ENCODE data around the gene TOP3B. TPM values are rescaled to one million over a fixed set of nuclear protein-coding genes. Genes with fewer than 3 reads are reported as not detected.

The TOP3B gene
- total RNA-seq, 2 donors from 2014 or later = 26.0 to 40.4 TPM

DNA sequence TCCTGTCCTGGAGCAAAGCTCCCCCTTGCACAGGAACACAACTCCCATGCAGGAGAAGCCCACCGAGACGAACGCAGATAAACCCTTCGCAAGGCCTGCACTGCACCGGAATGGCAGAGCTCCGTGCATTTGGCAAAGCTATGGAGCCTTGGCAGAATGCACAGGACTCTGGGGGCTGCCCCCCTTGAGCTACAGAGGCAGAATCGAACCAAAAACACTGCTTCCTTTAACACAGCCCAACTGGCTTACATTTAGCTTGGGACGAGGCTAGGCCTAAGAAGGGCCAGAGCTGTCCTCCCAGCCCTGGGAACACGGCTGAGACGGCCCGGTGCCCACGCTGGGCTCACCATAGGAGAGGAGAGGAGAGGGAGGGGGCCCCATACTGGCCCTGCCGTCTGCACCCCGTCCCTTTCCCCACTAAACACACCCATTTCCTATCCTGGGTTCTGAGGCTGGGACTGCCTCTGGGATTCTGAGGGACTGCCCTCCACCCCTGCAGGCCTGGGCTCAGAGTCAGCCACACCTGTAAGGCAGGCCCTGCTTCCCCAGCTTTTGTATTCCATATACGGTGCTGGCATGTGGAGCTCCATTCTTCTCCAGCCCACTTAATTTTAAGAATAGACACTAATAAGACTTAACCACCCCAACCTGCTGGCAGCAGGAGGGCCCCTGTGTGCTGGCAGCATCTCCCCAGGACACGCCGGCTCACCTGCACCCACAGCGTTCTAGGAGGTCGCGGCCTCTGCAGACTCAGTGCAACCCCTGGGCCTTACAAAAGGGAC is 62.9 kb downstream of the TOP3B start:
- H3K4me3 ChIP-seq = no peak overlapping the region
- H3K36me3 ChIP-seq = no peaks in the 10 kb centered on the region
- DNase-seq (ENCODE audit: low spot score) (no peak), ATAC-seq (ENCODE audit: insufficient number of reproducible peaks, low FRiP score, low read depth) (no peak)
- no peaks in the 10 kb centered on the region for H3K27me3 ChIP-seq (replicated peaks; ENCODE audit: insufficient read depth)
- no peaks in the 10 kb centered on the region for H3K9me3 ChIP-seq
- H3K4me1 ChIP-seq (ENCODE audit: control insufficient read depth in 1 of 2, low read depth in 2 of 2) = peaks cover 0 to 8% of the 10 kb centered on the region in 2 donors
- no peak for TF ChIP-seq CTCF (IDR thresholded peaks at IDR 0.05)
- H3K27ac ChIP-seq = no peak overlapping the region

DNA sequence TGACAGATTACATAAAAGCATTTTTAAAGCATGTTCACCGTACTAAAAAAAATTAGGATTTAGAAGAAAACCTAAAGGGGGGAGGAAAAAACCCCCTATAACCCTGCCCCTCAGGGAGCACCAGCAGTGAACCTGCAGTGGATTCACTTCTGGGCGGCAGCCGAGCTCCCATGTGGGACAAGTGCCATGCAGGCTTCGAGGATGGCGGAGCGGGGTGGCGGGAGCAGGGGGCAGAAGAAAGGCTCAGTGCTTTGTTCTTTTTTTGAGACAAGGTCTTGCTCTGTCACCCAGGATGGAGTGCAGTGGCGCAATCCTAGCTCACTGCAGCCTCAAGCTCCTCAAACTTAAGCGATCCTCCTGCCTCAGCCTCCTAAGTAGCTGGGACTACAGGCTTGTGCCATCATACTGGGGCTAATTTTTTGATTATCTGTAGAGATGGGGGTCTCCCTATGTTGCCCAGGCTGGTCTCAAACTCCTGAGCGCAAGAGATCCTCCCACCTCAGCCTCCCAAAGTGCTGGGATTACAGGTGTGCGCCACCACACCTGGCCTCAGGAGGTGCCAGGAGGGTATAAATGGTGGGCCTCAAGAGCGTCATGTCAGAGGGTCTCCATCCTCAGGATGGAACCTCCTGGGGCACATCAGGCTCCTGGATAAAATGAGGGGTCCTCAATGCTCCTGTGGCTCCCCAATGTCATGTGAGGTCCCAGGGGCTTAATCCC is 64.0 kb downstream of the TOP3B start:
- Histone ChIP-seq H3K4me3 (no peak overlapping the region), H3K9me3 (no peaks in the 10 kb centered on the region), H3K27ac (no peak overlapping the region), H3K27me3 (replicated peaks; ENCODE audit: insufficient read depth) (no peaks in the 10 kb centered on the region), H3K36me3 (no peaks in the 10 kb centered on the region), H3K4me1 (ENCODE audit: control insufficient read depth in 1 of 2, low read depth in 2 of 2) (peaks cover 0 to 8% of the 10 kb centered on the region in 2 donors)
- DNase-seq (ENCODE audit: low spot score) = no peak
- no peak for ATAC-seq (ENCODE audit: insufficient number of reproducible peaks, low FRiP score, low read depth)
- no peak for TF ChIP-seq CTCF (IDR thresholded peaks at IDR 0.05)

DNA sequence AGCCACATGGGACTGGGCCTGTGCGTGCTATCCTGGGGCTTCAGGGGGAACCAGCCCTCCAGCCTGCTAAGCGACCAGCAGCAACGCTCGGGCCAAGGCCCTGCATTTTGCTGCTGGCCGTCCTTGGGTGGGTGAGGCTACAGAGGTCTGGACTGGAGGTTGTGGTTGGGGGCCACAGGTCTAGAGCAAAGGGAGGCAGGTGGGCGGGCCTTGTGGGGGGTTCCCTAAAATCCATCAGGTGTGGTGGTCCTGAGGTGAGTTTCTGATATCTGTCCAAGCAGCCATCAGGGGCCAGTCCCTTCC is 64.7 kb downstream of the TOP3B start:
- Histone ChIP-seq H3K27ac (no peak overlapping the region), H3K4me1 (ENCODE audit: control insufficient read depth in 1 of 2, low read depth in 2 of 2) (peaks cover 0 to 8% of the 10 kb centered on the region in 2 donors), H3K36me3 (no peaks in the 10 kb centered on the region)

GRCh38 chr22:21917181-21917958 is 65.2 kb downstream of the TOP3B start:
- ATAC-seq (ENCODE audit: insufficient number of reproducible peaks, low FRiP score, low read depth) = no peak
- Histone ChIP-seq H3K4me3 (no peak overlapping the region), H3K4me1 (ENCODE audit: control insufficient read depth in 1 of 2, low read depth in 2 of 2) (peaks cover 0 to 8% of the 10 kb centered on the region in 2 donors), H3K9me3 (no peaks in the 10 kb centered on the region), H3K27ac (no peak overlapping the region), H3K36me3 (no peaks in the 10 kb centered on the region), H3K27me3 (replicated peaks; ENCODE audit: insufficient read depth) (no peaks in the 10 kb centered on the region)
- DNase-seq (ENCODE audit: low spot score) = no peak
- TF ChIP-seq CTCF (IDR thresholded peaks at IDR 0.05) = no peak

More for the DNA sequence above, 64.7 kb downstream of the TOP3B start:
- H3K9me3 ChIP-seq = no peaks in the 10 kb centered on the region
- no peaks in the 10 kb centered on the region for H3K27me3 ChIP-seq (replicated peaks; ENCODE audit: insufficient read depth)
- H3K4me3 ChIP-seq = no peak overlapping the region
- TF ChIP-seq CTCF (IDR thresholded peaks at IDR 0.05) = no peak
- DNase-seq (ENCODE audit: low spot score) = no peak
- ATAC-seq (ENCODE audit: insufficient number of reproducible peaks, low FRiP score, low read depth) = no peak

Data from thoracic aorta (tissue), 2 donors.